ENCODE results near the gene ABCD3. TPM values are rescaled to one million over a fixed set of nuclear protein-coding genes. Genes with fewer than 3 reads are reported as not detected.
A peak's percentile ranks its signal among the peaks of the same experiment; 100 is the strongest.

ABCD3 gene
- total and polyA plus RNA-seq, 2 of the 4 experiments (the other 2 are of a cell fraction), result 13.6 to 32.6 TPM

GRCh38 chr1:94535095-94535494 lies 116.9 kb downstream of the ABCD3 start:
- no peak for TF ChIP-seq RFX5 (IDR thresholded peaks at IDR 0.05; ENCODE audit: low read depth, low read length)
- no peak for TF ChIP-seq SMC3 (IDR thresholded peaks at IDR 0.05; ENCODE audit: low read depth, low read length)
- TF ChIP-seq USF2 (IDR thresholded peaks at IDR 0.05; ENCODE audit: low read depth, low read length), result no peak
- TF ChIP-seq NFE2L2 (IDR thresholded peaks at IDR 0.05; ENCODE audit: low read depth, low read length), result no peak
- no peak for TF ChIP-seq BHLHE40 (IDR thresholded peaks at IDR 0.05; ENCODE audit: low read depth, low read length)
- TF ChIP-seq MAZ (IDR thresholded peaks at IDR 0.05; ENCODE audit: borderline replicate concordance, low read depth, low read length), result no peak
- TF ChIP-seq FOS (IDR thresholded peaks at IDR 0.05; ENCODE audit: low read depth, low read length), result no peak
- no peak for TF ChIP-seq MXI1 (IDR thresholded peaks at IDR 0.05; ENCODE audit: borderline replicate concordance, low read depth, low read length)
- no peak for TF ChIP-seq CHD1 (IDR thresholded peaks at IDR 0.05; ENCODE audit: low read depth, low read length)
- TF ChIP-seq ELK1 (IDR thresholded peaks at IDR 0.05; ENCODE audit: borderline replicate concordance, low read depth, low read length), result no peak
- TF ChIP-seq POLR2A (IDR thresholded peaks at IDR 0.05; ENCODE audit: low read depth, low read length), result no peak
- TF ChIP-seq MAFK (IDR thresholded peaks at IDR 0.05; ENCODE audit: low read depth, low read length), result no peak
- no peak for TF ChIP-seq CTCF (conservative IDR thresholded peaks at IDR 0.05; ENCODE audit: low read depth, low read length)
- no peak for TF ChIP-seq CEBPB (IDR thresholded peaks at IDR 0.05; ENCODE audit: low read depth, low read length)
- Histone ChIP-seq H3K4me2 (ENCODE audit: low read depth, low read length) (no peak overlapping the region), H3K23ac (ENCODE audit: low read depth, low read length) (no peak overlapping the region), H3K18ac (ENCODE audit: low read depth, low read length) (no peak overlapping the region), H3K9me1 (ENCODE audit: insufficient read depth, low read length) (peaks cover 13% of the 10 kb centered on the region; the same call in 1 of the 2 replicates), H2BK120ac (ENCODE audit: low read depth, low read length) (no peak overlapping the region), H4K20me1 (ENCODE audit: insufficient read depth, low read length) (peaks cover 90% of the 10 kb centered on the region), H2BK5ac (ENCODE audit: low read depth, low read length, poor library complexity, severe bottlenecking) (peak overlapping the region; percentile 16), H3K79me1 (ENCODE audit: low read depth in 1 of 2, low read length in 2 of 2) (peaks cover 26 to 68% of the 10 kb centered on the region in 2 experiments), H4K91ac (ENCODE audit: insufficient read depth, low read depth, low read length) (no peak overlapping the region), H4K5ac (ENCODE audit: low read depth, low read length) (no peak overlapping the region), H3K27ac (ENCODE audit: insufficient read depth, low read length) (peak overlapping the region; percentile 14; the same call in 1 of the 2 replicates), H3K4ac (ENCODE audit: low read depth, low read length) (no peak overlapping the region), H3K14ac (replicated peaks; ENCODE audit: low read depth, low read length) (0 out of 2 replicates have a peak overlapping the region, but pooled peaks have one; percentile 10), H3K9me3 (ENCODE audit: control insufficient read depth, insufficient read depth, low read length) (no peaks in the 10 kb centered on the region), H3K4me1 (ENCODE audit: control insufficient read depth, insufficient read depth, low read length) (peaks cover 6% of the 10 kb centered on the region), H2BK20ac (ENCODE audit: low read depth, low read length) (no peak overlapping the region), H3K56ac (ENCODE audit: extremely low read depth, insufficient read depth, low read length) (no peak overlapping the region), H2AK9ac (replicated peaks; ENCODE audit: low read depth, low read length, poor library complexity) (no peak overlapping the region), H2AFZ (replicated peaks; ENCODE audit: low read length, poor library complexity) (no peak overlapping the region), H2AK5ac (ENCODE audit: low read depth, low read length) (no peak overlapping the region), H3K4me3 (ENCODE audit: insufficient read depth, low read depth, low read length) (no peak overlapping the region), H3K36me3 (ENCODE audit: control insufficient read depth, insufficient read depth, low read length) (peaks cover 74% of the 10 kb centered on the region), H4K8ac (ENCODE audit: low read depth in 2 of 2, low read length in 2 of 2) (peak overlapping the region in 1 of 2 experiments; percentile 6; a peak in 1 of 4 replicates), H3K9ac (ENCODE audit: low read depth, low read length) (no peak overlapping the region), H2BK15ac (ENCODE audit: low read depth, low read length) (no peak overlapping the region), H3K27me3 (ENCODE audit: control insufficient read depth, insufficient read depth, low read length) (no peaks in the 10 kb centered on the region)
- in situ Hi-C loops (cut with MboI; ENCODE audit: low sequenced_read_pairs) (no loop called here), intact Hi-C loops (cut with micrococcal nuclease) (no loop called here), dilution Hi-C loops (cut with HindIII; ENCODE audit: low sequenced_read_pairs, unreplicated experiment) (loop anchor here (25.0 kb wide), 1 partner anchor 252 kb away; no protein-coding TSS in a partner anchor)
- BruUV-seq (replicated peaks), result no TSS peak
- ATAC-seq (ENCODE audit: low read depth) (no peak), DNase-seq (no peak)
- no CpG with 5 or more reads among the region's 5 CpGs for WGBS, 2 experiments (ENCODE audit: extremely low coverage in 2 of 2, insufficient read length in 1 of 2)
- POLR2A ChIA-PET (ENCODE audit: unreplicated experiment), result interaction anchor here (0.6 to 1.5 kb wide), 3 partner anchors 10 to 883 kb away, joined by 3 read pairs; no protein-coding TSS in a partner anchor
- CTCF ChIA-PET, result no interaction called here
